ENCODE data around the gene LENG8.
A peak's percentile ranks its signal among the peaks of the same experiment; 100 is the strongest.

Gene LENG8

GRCh38 chr19:54469496-54469934, 20.5 kb downstream of the LENG8 start:
- Mint-ChIP-seq H3K4me3 (peak overlapping the region; percentile 82 to 86 (median 84)), H3K27me3 (ENCODE audit: low read depth) (peaks cover 21% of the 10 kb centered on the region), H3K27ac (peak overlapping the region; percentile 81 to 90 (median 89)), H3K9me3 (no peaks in the 10 kb centered on the region), H3K4me1 (peaks cover 29% of the 10 kb centered on the region), H3K36me3 (ENCODE audit: low read depth) (peaks cover 21% of the 10 kb centered on the region)
- TF ChIP-seq CTCF (IDR thresholded peaks at IDR 0.05; ENCODE audit: unreplicated experiment in 3 of 3): no peak

- Mint-ChIP-seq H3K27me3 (ENCODE audit: low read depth) (peaks cover 21% of the 10 kb centered on the region), H3K27ac (peak overlapping the region; percentile 81 to 90 (median 89)), H3K9me3 (no peaks in the 10 kb centered on the region), H3K4me3 (peak overlapping the region; percentile 82 to 86 (median 84)), H3K36me3 (ENCODE audit: low read depth) (peaks cover 21% of the 10 kb centered on the region), H3K4me1 (peaks cover 29% of the 10 kb centered on the region)
- TF ChIP-seq CTCF (IDR thresholded peaks at IDR 0.05; ENCODE audit: unreplicated experiment in 3 of 3): no peak
Measured at GRCh38 chr19:54470276-54470887, 21.4 kb downstream of the LENG8 start.

DNA sequence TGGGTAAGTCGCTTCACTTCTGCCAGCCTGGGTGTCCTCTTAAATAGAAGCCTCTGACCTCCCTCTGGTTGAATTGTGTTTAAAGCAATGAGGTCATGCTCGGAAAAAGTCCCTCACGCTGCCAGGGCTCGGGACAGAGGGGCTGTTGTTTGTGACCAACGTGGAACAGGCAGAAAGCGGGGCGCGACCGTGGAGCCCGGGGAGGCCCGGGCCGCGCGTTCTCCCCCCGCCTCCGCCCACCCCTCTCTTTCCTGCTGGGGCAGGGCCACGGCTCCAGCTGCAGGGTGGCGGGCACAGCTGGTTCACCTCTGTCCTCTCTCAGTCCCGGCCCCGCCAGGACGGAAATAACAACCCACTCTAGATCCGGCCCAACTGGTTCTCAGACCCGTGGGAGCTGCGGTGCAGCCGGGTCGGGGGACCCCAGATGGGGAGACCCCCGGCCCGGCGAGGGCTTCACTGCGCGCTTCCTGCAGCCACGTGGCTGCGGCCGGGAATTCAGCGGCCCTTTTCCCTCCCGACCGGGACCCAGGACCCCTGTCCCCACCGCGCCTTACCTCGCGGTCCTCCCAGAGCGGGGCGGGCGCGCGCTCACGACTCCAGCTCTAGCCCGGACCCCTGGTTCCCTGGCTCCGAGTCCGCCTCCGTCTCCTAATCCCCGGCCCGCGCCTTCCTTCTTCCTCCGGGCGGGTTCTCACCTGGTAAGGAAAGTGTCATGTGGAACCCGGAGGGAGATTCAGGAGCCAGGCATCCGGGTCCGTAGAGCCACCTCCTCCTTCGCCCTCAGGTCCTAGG, 22.2 kb downstream of the LENG8 start:
- H3K4me3 Mint-ChIP-seq: peak overlapping the region; percentile 84 to 86 (median 86)
- H3K27ac Mint-ChIP-seq: peak overlapping the region; percentile 81 to 90 (median 89)
- no peak for TF ChIP-seq CTCF (IDR thresholded peaks at IDR 0.05; ENCODE audit: unreplicated experiment in 3 of 3)
- no peaks in the 10 kb centered on the region for H3K9me3 Mint-ChIP-seq
- H3K27me3 Mint-ChIP-seq (ENCODE audit: low read depth): peaks cover 18% of the 10 kb centered on the region
- H3K36me3 Mint-ChIP-seq (ENCODE audit: low read depth): peaks cover 17% of the 10 kb centered on the region
- peaks cover 29% of the 10 kb centered on the region for H3K4me1 Mint-ChIP-seq

GRCh38 chr19:54473071-54473891, 24.3 kb downstream of the LENG8 start, which contains the start of gene CDC42EP5:
Gene CDC42EP5, minus strand, starts transcription at chr19:54473296. Its CDS starts 7,749 bp downstream, at chr19:54465547.
- H3K27me3 Mint-ChIP-seq (ENCODE audit: low read depth): peaks cover 20% of the 10 kb centered on the region
- H3K4me1 Mint-ChIP-seq: peaks cover 35% of the 10 kb centered on the region
- peak within 1 kb of the TSS; percentile 76 to 83 (median 77) for H3K4me3 Mint-ChIP-seq
- H3K9me3 Mint-ChIP-seq: no peaks in the 10 kb centered on the region
- H3K36me3 Mint-ChIP-seq (ENCODE audit: low read depth): peaks cover 9% of the 10 kb centered on the region
- H3K27ac Mint-ChIP-seq: peak within 1 kb of the TSS; percentile 97 to 99 (median 99)
- TF ChIP-seq CTCF (IDR thresholded peaks at IDR 0.05; ENCODE audit: unreplicated experiment in 3 of 3): no peak

DNA sequence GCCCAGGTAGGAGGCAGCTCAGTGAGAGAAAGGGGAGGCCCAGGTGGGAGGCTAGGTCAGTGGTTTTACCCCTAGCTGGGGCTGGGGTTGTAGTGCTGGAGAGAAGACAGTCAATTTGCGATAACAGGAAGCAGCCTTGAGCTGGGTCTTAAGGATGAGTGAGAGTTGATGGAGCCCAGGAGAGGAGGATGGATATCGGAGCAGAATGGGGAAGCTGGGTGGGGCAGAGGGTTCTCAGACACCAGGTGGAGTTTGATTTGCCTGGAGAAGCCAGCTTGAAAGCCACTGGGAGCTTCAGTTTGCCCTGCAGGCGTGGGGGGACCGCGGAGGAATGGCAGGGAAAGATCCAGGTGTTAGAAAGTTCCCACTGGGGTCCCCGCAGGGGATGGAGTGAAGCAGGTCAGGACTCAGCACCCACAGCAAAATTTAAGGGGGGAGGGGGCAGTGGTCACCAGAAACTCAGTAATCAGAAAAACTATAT, 24.9 kb downstream of the LENG8 start:
- Mint-ChIP-seq H3K9me3 (no peaks in the 10 kb centered on the region), H3K4me1 (peaks cover 39% of the 10 kb centered on the region), H3K36me3 (ENCODE audit: low read depth) (peaks cover 7% of the 10 kb centered on the region), H3K27ac (peak overlapping the region; percentile 97 to 99 (median 99)), H3K27me3 (ENCODE audit: low read depth) (peaks cover 24% of the 10 kb centered on the region), H3K4me3 (peak overlapping the region; percentile 76 to 83 (median 77))
- no peak for TF ChIP-seq CTCF (IDR thresholded peaks at IDR 0.05; ENCODE audit: unreplicated experiment in 3 of 3)
